Neural progenitor cell (in vitro differentiated cells): ENCODE data around the gene TMEM266. TPM values are rescaled to one million over a fixed set of nuclear protein-coding genes. Genes with fewer than 3 reads are reported as not detected.
A peak's percentile ranks its signal among the peaks of the same experiment; 100 is the strongest.

Experiments used
- DNase-seq: peaks from one replicate; pipeline ENCODE4 v3.0.0-alpha.2; 2016; ENCODE audit warnings: low spot score
- H2AFZ ChIP-seq: fragments of 200-600 bp; sonication (generic); replicated peaks from 2 replicates; pipeline ENCODE4 v1.6.1; 2016; ENCODE audit warnings: antibody characterized with exemption
- H3F3A ChIP-seq: fragments of 200-600 bp; sonication (generic); 2 replicates; pipeline ENCODE4 v1.6.1; 2016; ENCODE audit warnings: antibody characterized with exemption, low read depth
- H3K27ac ChIP-seq: fragments of 200-600 bp; sonication (generic); 2 replicates; pipeline ENCODE4 v1.5.1; 2016; ENCODE audit warnings: mild to moderate bottlenecking
- H3K27me3 ChIP-seq: fragments of 200-600 bp; sonication (generic); 2 replicates; pipeline ENCODE4 v1.6.1; 2016; ENCODE audit warnings: mild to moderate bottlenecking, moderate library complexity
- H3K36me3 ChIP-seq: fragments of 200-600 bp; sonication (generic); 2 replicates; pipeline ENCODE4 v1.5.1; 2016
- H3K4me1 ChIP-seq: fragments of 200-600 bp; sonication (generic); 2 replicates; pipeline ENCODE4 v1.6.1; 2016; ENCODE audit warnings: mixed run types
- H3K4me2 ChIP-seq: fragments of 200-600 bp; sonication (generic); 2 replicates; pipeline ENCODE4 v1.6.1; 2016
- H3K4me3 ChIP-seq: fragments of 200-600 bp; sonication (generic); 2 replicates; pipeline ENCODE4 v1.5.1; 2016
- H3K79me2 ChIP-seq: fragments of 200-600 bp; sonication (generic); 2 replicates; pipeline ENCODE4 v1.6.1; 2016; ENCODE audit warnings: low read depth
- H3K9ac ChIP-seq: fragments of 200-600 bp; sonication (generic); 2 replicates; pipeline ENCODE4 v1.6.1; 2016
- H3K9me3 ChIP-seq: fragments of 200-600 bp; sonication (generic); 2 replicates; pipeline ENCODE4 v1.5.1; 2016; ENCODE audit warnings: low read depth
- H4K20me1 ChIP-seq: fragments of 200-600 bp; sonication (generic); 2 replicates; pipeline ENCODE4 v1.6.1; 2016; ENCODE audit warnings: low read depth
- H3K27ac Mint-ChIP-seq: 3 replicates; pipeline ENCODE4 v1.8.0; 2021; ENCODE audit warnings: mixed read lengths
- H3K27me3 Mint-ChIP-seq: 2 replicates; pipeline ENCODE4 v1.8.0; 2022; ENCODE audit warnings: low read depth, mild to moderate bottlenecking, inconsistent platforms, moderate library complexity, mixed read lengths; ENCODE audit not compliant: insufficient read depth
- H3K36me3 Mint-ChIP-seq: 3 replicates; pipeline ENCODE4 v1.8.0; 2021; ENCODE audit warnings: mixed read lengths
- H3K4me1 Mint-ChIP-seq: 3 replicates; pipeline ENCODE4 v1.8.0; 2021; ENCODE audit warnings: mixed read lengths
- H3K4me3 Mint-ChIP-seq: 3 replicates; pipeline ENCODE4 v1.8.0; 2021; ENCODE audit warnings: mild to moderate bottlenecking, moderate library complexity, mixed read lengths
- H3K9me3 Mint-ChIP-seq: 3 replicates; pipeline ENCODE4 v1.8.0; 2020; ENCODE audit warnings: mixed read lengths
- CTCF ChIP-seq: fragments of 200-600 bp; sonication (generic); IDR thresholded peaks from 2 replicates; pipeline ENCODE4 v1.5.1; 2017; ENCODE audit warnings: antibody characterized with exemption, mild to moderate bottlenecking
- EZH2 ChIP-seq: fragments of 200-600 bp; sonication (generic); IDR thresholded peaks from 2 replicates; pipeline ENCODE4 v1.6.1; 2017; ENCODE audit warnings: antibody characterized with exemption, mild to moderate bottlenecking, moderate library complexity
- EZH2phosphoT487 ChIP-seq: fragments of 200-600 bp; sonication (generic); IDR thresholded peaks from 2 replicates; pipeline ENCODE4 v1.6.1; 2017; ENCODE audit warnings: antibody characterized with exemption
- total RNA-seq: library from RNA; depleted of rRNA; stranded (reverse); fragments of >200 nt; gene quantifications from 2 replicates; pipeline ENCODE4 v1.2.3, GENCODE V29; 2015; ENCODE audit warnings: low replicate concordance

TMEM266 gene
- total RNA-seq, 1 donor from 2014 or later: 0.43 TPM

- DNase-seq: no peak
- peaks cover 7% of the 10 kb centered on the region for H3K27me3 Mint-ChIP-seq
- peak overlapping the region; percentile 85 for H3K4me3 Mint-ChIP-seq
- Histone ChIP-seq H3K4me1 (peaks cover 20% of the 10 kb centered on the region), H3K9ac (no peak overlapping the region), H3K4me2 (peak overlapping the region; percentile 87), H2AFZ (peak overlapping the region; percentile 66), H3K9me3 (no peaks in the 10 kb centered on the region), H3K4me3 (peak overlapping the region; percentile 63), H4K20me1 (no peaks in the 10 kb centered on the region), H3K36me3 (no peaks in the 10 kb centered on the region), H3K79me2 (no peaks in the 10 kb centered on the region), H3K27me3 (peaks cover 70% of the 10 kb centered on the region), H3F3A (peaks cover 21% of the 10 kb centered on the region), H3K27ac (no peak overlapping the region)
- no peaks in the 10 kb centered on the region for H3K36me3 Mint-ChIP-seq
- no peak overlapping the region for H3K27ac Mint-ChIP-seq
- no peaks in the 10 kb centered on the region for H3K9me3 Mint-ChIP-seq
- peaks cover 14% of the 10 kb centered on the region for H3K4me1 Mint-ChIP-seq
- TF ChIP-seq EZH2phosphoT487 (no peak), CTCF (no peak), EZH2 (no peak)
Measured at GRCh38 chr15:76060118-76060989, 569 bp downstream of the TMEM266 start.

GRCh38 chr15:76061700-76062099 lies 1.9 kb downstream of the TMEM266 start:
- Mint-ChIP-seq H3K4me1 (peaks cover 18% of the 10 kb centered on the region), H3K4me3 (peak overlapping the region; percentile 38), H3K27ac (no peak overlapping the region), H3K9me3 (no peaks in the 10 kb centered on the region), H3K27me3 (peaks cover 9% of the 10 kb centered on the region), H3K36me3 (no peaks in the 10 kb centered on the region)
- DNase-seq: no peak
- Histone ChIP-seq H3F3A (peaks cover 21% of the 10 kb centered on the region), H3K27me3 (peaks cover 71% of the 10 kb centered on the region), H4K20me1 (no peaks in the 10 kb centered on the region), H3K4me2 (no peak overlapping the region), H3K4me1 (peaks cover 23% of the 10 kb centered on the region), H3K79me2 (no peaks in the 10 kb centered on the region), H2AFZ (no peak overlapping the region), H3K9ac (no peak overlapping the region), H3K9me3 (no peaks in the 10 kb centered on the region), H3K27ac (no peak overlapping the region), H3K4me3 (no peak overlapping the region), H3K36me3 (no peaks in the 10 kb centered on the region)
- TF ChIP-seq CTCF: no peak
- TF ChIP-seq EZH2phosphoT487: no peak
- no peak for TF ChIP-seq EZH2

- H3K27me3 ChIP-seq: peaks cover 71% of the 10 kb centered on the region
- no peak overlapping the region for H2AFZ ChIP-seq
- no peak overlapping the region for H3K4me2 ChIP-seq
- Mint-ChIP-seq H3K4me3 (no peak overlapping the region), H3K36me3 (no peaks in the 10 kb centered on the region), H3K27ac (no peak overlapping the region), H3K4me1 (peaks cover 18% of the 10 kb centered on the region), H3K27me3 (peaks cover 9% of the 10 kb centered on the region), H3K9me3 (no peaks in the 10 kb centered on the region)
- H3K27ac ChIP-seq: no peak overlapping the region
- no peak for TF ChIP-seq EZH2phosphoT487
- no peak for TF ChIP-seq EZH2
- TF ChIP-seq CTCF: no peak
- H3K36me3 ChIP-seq: no peaks in the 10 kb centered on the region
- no peaks in the 10 kb centered on the region for H3K9me3 ChIP-seq
- H3K9ac ChIP-seq: no peak overlapping the region
- peaks cover 23% of the 10 kb centered on the region for H3K4me1 ChIP-seq
- H3F3A ChIP-seq: peaks cover 21% of the 10 kb centered on the region
- DNase-seq: no peak
- no peaks in the 10 kb centered on the region for H4K20me1 ChIP-seq
- H3K4me3 ChIP-seq: no peak overlapping the region
- H3K79me2 ChIP-seq: no peaks in the 10 kb centered on the region
Measured at GRCh38 chr15:76062286-76062685, 2.5 kb downstream of the TMEM266 start.
